Measurements from ENCODE around the gene SATB1. TPM values are rescaled to one million over a fixed set of nuclear protein-coding genes. Genes with fewer than 3 reads are reported as not detected.

Gene SATB1
- total RNA-seq, 1 experiment from 2014 or later, result 2.7 TPM

GRCh38 chr3:18369551-18370185, 55.5 kb downstream of the SATB1 start:
- peaks cover 10% of the 10 kb centered on the region; the same call in 1 of the 2 replicates for H3K27me3 ChIP-seq (ENCODE audit: insufficient read depth, low read length)
- RAD21 ChIA-PET (ENCODE audit: low non-redundant PET in 1 of 2, low total read pairs in 2 of 2, uncharacterized antibody in 2 of 2, unreplicated experiment in 2 of 2), result no interaction called here
- DNase-seq (ENCODE audit: low read depth, low spot score) (no peak), ATAC-seq (no peak)
- no peak for TF ChIP-seq FOSL1 (IDR thresholded peaks at IDR 0.05; ENCODE audit: low read depth)
- TF ChIP-seq CEBPB (IDR thresholded peaks at IDR 0.05; ENCODE audit: low read depth), result no peak
- TF ChIP-seq ZBTB33 (IDR thresholded peaks at IDR 0.05; ENCODE audit: extremely low read depth, insufficient replicate concordance, low read length), result no peak
- TF ChIP-seq POLR2A (IDR thresholded peaks at IDR 0.05; ENCODE audit: borderline replicate concordance, extremely low read depth, insufficient read depth, insufficient read length), result no peak
- no peak for TF ChIP-seq TCF7L2 (IDR thresholded peaks at IDR 0.05; ENCODE audit: borderline replicate concordance, extremely low read depth, insufficient read depth, insufficient read length)
- no peak for TF ChIP-seq SIN3A (IDR thresholded peaks at IDR 0.05; ENCODE audit: low read depth)
- TF ChIP-seq EGR1 (IDR thresholded peaks at IDR 0.05; ENCODE audit: low read depth), result no peak
- no peak for TF ChIP-seq REST (IDR thresholded peaks at IDR 0.05; ENCODE audit: low read depth)
- TF ChIP-seq YY1 (IDR thresholded peaks at IDR 0.05; ENCODE audit: extremely low read depth, insufficient replicate concordance, low read depth, low read length), result no peak
- TF ChIP-seq, protein P1, sequence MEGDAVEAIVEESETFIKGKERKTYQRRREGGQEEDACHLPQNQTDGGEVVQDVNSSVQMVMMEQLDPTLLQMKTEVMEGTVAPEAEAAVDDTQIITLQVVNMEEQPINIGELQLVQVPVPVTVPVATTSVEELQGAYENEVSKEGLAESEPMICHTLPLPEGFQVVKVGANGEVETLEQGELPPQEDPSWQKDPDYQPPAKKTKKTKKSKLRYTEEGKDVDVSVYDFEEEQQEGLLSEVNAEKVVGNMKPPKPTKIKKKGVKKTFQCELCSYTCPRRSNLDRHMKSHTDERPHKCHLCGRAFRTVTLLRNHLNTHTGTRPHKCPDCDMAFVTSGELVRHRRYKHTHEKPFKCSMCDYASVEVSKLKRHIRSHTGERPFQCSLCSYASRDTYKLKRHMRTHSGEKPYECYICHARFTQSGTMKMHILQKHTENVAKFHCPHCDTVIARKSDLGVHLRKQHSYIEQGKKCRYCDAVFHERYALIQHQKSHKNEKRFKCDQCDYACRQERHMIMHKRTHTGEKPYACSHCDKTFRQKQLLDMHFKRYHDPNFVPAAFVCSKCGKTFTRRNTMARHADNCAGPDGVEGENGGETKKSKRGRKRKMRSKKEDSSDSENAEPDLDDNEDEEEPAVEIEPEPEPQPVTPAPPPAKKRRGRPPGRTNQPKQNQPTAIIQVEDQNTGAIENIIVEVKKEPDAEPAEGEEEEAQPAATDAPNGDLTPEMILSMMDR (IDR thresholded peaks at IDR 0.05 in 2 of 3, conservative IDR thresholded peaks at IDR 0.05 in 1 of 3; ENCODE audit: borderline replicate concordance in 1 of 3, insufficient read depth in 1 of 3, low read depth in 2 of 3, low read length in 2 of 3), result no peak
- no peak for TF ChIP-seq CBX3 (IDR thresholded peaks at IDR 0.05; ENCODE audit: low read depth)
- no peak for TF ChIP-seq EZH2 (IDR thresholded peaks at IDR 0.05)
- TF ChIP-seq EZH2phosphoT487 (IDR thresholded peaks at IDR 0.05; ENCODE audit: borderline replicate concordance), result no peak
- TF ChIP-seq, protein P2, sequence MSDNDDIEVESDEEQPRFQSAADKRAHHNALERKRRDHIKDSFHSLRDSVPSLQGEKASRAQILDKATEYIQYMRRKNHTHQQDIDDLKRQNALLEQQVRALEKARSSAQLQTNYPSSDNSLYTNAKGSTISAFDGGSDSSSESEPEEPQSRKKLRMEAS (IDR thresholded peaks at IDR 0.05), result no peak
- no peak for TF ChIP-seq SRF (IDR thresholded peaks at IDR 0.05; ENCODE audit: low read depth)
- TF ChIP-seq ZFX (IDR thresholded peaks at IDR 0.05), result no peak
- no peak for TF ChIP-seq POLR2AphosphoS5 (IDR thresholded peaks at IDR 0.05; ENCODE audit: low read depth, low read length)
- no peak overlapping the region for H3K27ac ChIP-seq (ENCODE audit: low read depth, low read length)
- H2AFZ ChIP-seq (ENCODE audit: low read depth, low read length, poor library complexity, severe bottlenecking), result no peak overlapping the region
- no TSS peak for BruUV-seq (replicated peaks)
- H3K9ac ChIP-seq (ENCODE audit: low read length), result no peak overlapping the region
- POLR2A ChIA-PET, result no interaction called here
- no peaks in the 10 kb centered on the region for H4K20me1 ChIP-seq (ENCODE audit: insufficient read depth)
- no peaks in the 10 kb centered on the region for H3K9me3 ChIP-seq (ENCODE audit: control insufficient read depth in 1 of 2, insufficient read depth in 1 of 2, low read depth in 1 of 2, low read length in 2 of 2)
- H3K9me2 ChIP-seq (ENCODE audit: insufficient read depth), result no peaks in the 10 kb centered on the region
- no peaks in the 10 kb centered on the region for H3K4me1 ChIP-seq (ENCODE audit: control insufficient read depth in 1 of 2, insufficient read depth in 2 of 2, low read length in 2 of 2)
- no peak overlapping the region for H3K4me2 ChIP-seq (ENCODE audit: low read length)
- no peak overlapping the region for H3K4me3 ChIP-seq (replicated peaks in 1 of 2; ENCODE audit: low read depth in 1 of 2, low read length in 2 of 2)
- no peaks in the 10 kb centered on the region for H3K36me3 ChIP-seq (ENCODE audit: control insufficient read depth in 1 of 2, insufficient read depth in 2 of 2, low read length in 2 of 2)
- intact Hi-C loops (cut with micrococcal nuclease), result no loop called here
- CTCF ChIA-PET, result no interaction called here
- no peaks in the 10 kb centered on the region for H3K79me2 ChIP-seq (ENCODE audit: insufficient read depth, low read length)
